Choroid plexus epithelial cell (primary cell): Measurements from ENCODE around the gene MGMT.
"Not testable (repeated sequence)": the region's sequence is repeated elsewhere in the genome, so short reads cannot be mapped to it uniquely, and the experiment has no call there.

Experiments used
- DNase-seq: peaks from one replicate; pipeline ENCODE4 v3.0.0-alpha.2; 2010; ENCODE audit warnings: low read depth
- H3K4me3 ChIP-seq: 2 replicates; pipeline ENCODE4 v1.5.1; 2011; ENCODE audit warnings: low read depth, mild to moderate bottlenecking, control low read depth, low read length, moderate library complexity
- TF ChIP-seq, protein P1 (sequence below): conservative IDR thresholded peaks from 2 replicates; pipeline ENCODE4 v1.5.1; 2011; ENCODE audit warnings: low read depth, mild to moderate bottlenecking, control low read depth, inconsistent platforms, low read length, moderate library complexity

Gene MGMT

GRCh38 chr10:129426606-129427005 is 40.4 kb upstream of the MGMT start:
- no peak overlapping the region for H3K4me3 ChIP-seq
- no peak for DNase-seq
- TF ChIP-seq, protein P1, sequence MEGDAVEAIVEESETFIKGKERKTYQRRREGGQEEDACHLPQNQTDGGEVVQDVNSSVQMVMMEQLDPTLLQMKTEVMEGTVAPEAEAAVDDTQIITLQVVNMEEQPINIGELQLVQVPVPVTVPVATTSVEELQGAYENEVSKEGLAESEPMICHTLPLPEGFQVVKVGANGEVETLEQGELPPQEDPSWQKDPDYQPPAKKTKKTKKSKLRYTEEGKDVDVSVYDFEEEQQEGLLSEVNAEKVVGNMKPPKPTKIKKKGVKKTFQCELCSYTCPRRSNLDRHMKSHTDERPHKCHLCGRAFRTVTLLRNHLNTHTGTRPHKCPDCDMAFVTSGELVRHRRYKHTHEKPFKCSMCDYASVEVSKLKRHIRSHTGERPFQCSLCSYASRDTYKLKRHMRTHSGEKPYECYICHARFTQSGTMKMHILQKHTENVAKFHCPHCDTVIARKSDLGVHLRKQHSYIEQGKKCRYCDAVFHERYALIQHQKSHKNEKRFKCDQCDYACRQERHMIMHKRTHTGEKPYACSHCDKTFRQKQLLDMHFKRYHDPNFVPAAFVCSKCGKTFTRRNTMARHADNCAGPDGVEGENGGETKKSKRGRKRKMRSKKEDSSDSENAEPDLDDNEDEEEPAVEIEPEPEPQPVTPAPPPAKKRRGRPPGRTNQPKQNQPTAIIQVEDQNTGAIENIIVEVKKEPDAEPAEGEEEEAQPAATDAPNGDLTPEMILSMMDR = no peak

GRCh38 chr10:129433266-129433665 is 33.8 kb upstream of the MGMT start:
- no peak for DNase-seq
- no peak overlapping the region for H3K4me3 ChIP-seq
- TF ChIP-seq, protein P1 = no peak

GRCh38 chr10:129435724-129436123 is 31.3 kb upstream of the MGMT start:
- DNase-seq, H3K4me3 ChIP-seq: not testable (repeated sequence)

GRCh38 chr10:129438024-129438423 is 29.0 kb upstream of the MGMT start:
- DNase-seq = no peak
- H3K4me3 ChIP-seq = no peak overlapping the region
- TF ChIP-seq, protein P1 = no peak

- DNase-seq = no peak
- TF ChIP-seq, protein P1 = no peak
Measured at GRCh38 chr10:129440247-129440646, 26.8 kb upstream of the MGMT start.

GRCh38 chr10:129440722-129441316 is 26.2 kb upstream of the MGMT start:
- no peak for DNase-seq
- no peak overlapping the region for H3K4me3 ChIP-seq
- TF ChIP-seq, protein P1 = no peak

More at GRCh38 chr10:129440247-129440646, 26.8 kb upstream of the MGMT start:
- H3K4me3 ChIP-seq = no peak overlapping the region

- no peak for DNase-seq
- H3K4me3 ChIP-seq = no peak overlapping the region
- TF ChIP-seq, protein P1 = no peak
Measured at GRCh38 chr10:129441372-129442009, 25.6 kb upstream of the MGMT start.
